NCI-H82 treated with DMSO at 0.1 percent for 48 hours (cell line): ENCODE measurements around the gene NCKAP1.
"Not testable (repeated sequence)": the region's sequence is repeated elsewhere in the genome, so short reads cannot be mapped to it uniquely, and the experiment has no call there.

Experiments used
- DNase-seq: peaks from one replicate; lab custom pipeline; 2025; ENCODE audit not compliant: unreplicated experiment; lab: John Stamatoyannopoulos, UW

Gene NCKAP1

DNA sequence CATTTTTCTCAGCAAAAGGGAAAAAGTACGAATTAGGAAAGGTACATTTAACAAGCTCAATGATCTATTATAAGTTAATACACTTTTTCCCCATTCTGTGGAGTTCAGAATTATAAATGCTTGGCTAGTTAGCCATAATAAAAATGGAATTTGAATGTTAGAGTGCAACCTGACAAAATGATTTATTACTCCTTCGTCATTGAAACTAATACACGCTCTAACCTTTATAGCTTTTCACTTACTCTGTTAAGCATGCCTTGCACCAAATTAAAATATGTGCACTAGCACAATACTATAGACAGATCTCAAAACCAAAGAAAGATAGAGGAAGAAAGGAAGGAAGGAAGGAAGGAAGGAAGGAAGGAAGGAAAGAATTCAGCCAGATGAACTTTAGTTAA, 125.7 kb downstream of the NCKAP1 start:
- DNase-seq: no peak

DNA sequence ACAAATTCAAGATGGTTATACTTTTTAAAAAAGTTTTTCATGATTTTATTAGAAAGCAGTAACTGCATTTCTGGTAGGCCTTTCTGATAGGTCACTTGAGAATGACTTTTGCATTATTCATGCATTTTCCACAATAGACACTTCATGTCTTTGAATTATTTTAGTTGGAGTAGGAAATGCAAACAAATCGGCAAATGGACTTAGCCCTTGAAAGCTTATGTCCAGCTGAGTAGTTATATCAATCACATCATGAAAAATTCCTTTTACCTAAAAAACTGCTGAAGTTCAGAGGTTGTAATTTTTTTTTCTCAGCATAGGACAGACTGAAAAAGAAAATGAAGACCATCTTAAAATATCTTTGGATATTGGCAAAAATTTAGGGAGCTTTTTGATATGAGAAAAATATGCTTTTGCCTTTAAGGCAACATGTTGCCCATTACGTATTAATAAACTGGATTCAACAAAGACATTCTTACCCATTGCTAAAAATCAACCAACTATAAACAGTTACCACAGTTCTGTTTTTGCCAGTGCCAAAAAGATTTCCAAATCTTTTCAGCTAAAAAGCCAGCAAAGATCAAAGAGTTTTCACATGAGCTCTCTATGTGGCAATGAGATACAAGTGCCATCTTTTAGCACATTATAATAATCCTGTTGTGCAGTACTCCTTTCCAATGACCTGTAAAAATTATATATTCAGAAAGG, 126.3 kb downstream of the NCKAP1 start:
- no peak for DNase-seq

DNA sequence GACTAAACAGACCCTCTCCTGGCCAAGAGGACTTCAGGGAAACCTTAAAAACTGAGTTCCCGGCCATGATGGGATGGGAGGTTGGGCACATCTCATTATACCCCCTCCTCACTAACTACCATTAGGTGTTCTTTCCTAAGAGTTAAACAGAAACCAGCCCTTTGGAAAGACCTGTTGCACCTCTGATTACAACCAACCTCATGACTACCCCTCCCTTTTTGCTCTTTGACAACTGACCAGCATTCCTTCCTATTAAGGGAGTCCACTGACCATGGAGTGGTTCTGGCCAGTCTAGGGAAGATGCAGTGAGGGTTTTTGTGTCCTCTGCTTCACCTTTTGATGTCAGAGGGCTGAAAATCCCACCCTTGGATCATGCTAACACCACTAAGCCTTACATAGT, 127.3 kb downstream of the NCKAP1 start:
- no peak for DNase-seq

DNA sequence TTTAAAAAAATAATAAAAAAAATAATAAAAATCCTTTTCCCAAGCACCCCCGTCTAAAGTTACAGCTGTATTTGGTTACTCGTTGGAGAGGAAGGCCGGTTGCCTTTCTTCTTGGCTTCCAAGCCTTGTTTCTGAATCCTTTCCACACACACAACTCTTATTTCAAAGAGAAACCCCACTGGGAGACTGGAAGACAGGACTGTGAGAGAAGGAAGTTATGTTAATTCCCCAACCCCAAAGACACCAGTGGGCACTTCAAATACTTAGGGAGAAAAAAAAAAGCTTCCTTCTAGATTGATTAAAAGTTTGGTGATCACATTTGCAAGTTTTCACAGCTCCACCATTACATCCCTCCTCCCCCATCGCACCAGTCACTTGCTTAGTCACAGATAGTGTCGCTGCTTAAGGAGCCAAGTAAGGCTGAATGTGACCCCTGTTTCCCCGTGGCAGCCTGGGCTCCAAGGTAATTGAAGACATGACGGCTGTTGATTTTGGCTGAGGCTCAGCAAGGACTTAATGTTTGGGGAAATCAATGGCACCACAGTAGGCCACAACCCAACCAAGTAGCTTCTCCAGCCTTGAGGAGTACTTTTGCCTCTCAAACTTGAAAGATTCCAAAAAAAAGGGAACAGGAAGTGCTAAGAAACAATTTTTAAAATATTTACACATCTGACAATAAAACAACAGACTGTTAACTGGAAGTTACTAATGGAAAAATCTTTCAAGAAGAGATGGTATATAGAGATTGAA, 131.0 kb downstream of the NCKAP1 start:
- DNase-seq: no peak

DNA sequence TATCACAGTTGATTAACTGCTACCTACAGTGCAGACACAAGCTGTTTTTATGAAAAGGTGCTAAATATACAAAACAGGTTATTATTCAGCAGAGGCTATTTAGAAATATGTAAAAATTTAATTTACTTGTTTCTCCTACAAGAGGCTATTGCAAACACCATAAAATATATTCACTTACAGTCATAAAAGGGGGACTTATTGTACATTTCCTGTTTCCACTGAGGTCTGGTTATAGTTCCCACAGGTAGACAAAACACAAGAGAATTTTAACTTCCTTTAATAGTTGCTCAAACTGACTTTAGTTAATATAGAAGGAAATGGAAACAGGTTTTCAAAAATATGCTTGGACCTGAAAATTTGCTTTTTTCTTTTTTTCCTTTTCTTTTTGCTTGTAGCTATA, 131.8 kb downstream of the NCKAP1 start:
- DNase-seq: no peak

DNA sequence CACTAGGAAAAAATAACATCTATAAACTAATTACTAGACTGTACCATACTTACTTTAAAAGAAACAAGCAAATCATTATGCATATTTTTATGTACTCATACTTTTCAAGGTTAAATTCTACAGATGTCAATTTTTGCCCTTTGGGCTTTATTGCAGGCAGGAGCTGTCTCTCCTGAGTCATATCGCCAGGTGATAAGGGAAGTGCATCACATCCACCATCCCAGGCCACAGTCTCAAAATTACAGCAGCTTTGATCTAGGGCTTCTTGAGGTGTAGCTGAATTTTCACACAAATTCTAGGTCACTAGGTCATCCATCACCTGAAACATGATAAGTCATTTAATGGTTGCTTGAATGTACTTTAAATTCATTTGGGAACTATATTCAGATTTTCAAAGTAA, 133.4 kb downstream of the NCKAP1 start:
- DNase-seq: no peak

DNA sequence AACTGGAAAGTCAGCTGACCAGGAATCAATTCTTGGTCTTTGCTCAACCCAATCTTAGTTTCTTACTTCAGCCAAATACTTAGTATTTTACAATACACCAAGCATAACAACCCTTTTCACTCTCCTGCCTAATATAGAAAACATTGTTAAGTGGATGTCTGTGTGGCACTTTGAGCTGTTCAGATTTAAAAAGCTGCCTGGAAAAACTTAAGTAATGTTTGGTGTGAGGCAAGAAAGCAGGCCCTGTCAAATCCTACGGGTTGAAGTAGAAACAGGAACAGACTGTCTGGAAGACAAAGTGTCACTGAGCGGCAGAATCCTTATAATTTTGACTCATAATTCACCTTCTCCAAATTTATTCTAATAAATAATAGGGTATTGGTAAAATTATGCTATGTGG, 134.7 kb downstream of the NCKAP1 start:
- DNase-seq: no peak

DNA sequence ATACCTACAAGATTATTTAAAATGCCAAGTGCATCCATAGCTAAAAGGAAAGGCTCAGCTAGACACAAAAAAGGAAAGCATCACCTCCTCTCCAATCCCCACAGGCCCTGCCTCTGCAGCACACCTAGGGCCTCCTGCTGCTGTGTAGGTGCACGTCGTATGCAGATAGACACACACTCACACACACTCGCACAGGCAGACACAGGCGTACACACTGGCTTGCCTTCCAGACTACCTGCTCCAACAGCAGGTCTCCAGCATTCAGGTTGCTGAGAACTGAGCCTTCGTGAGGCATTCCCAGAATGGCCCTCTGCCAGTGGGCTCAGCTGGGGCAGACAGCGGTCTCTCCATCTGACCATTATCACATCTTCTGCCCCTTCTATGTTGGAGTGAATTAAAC, 136.5 kb downstream of the NCKAP1 start:
- DNase-seq: no peak

DNA sequence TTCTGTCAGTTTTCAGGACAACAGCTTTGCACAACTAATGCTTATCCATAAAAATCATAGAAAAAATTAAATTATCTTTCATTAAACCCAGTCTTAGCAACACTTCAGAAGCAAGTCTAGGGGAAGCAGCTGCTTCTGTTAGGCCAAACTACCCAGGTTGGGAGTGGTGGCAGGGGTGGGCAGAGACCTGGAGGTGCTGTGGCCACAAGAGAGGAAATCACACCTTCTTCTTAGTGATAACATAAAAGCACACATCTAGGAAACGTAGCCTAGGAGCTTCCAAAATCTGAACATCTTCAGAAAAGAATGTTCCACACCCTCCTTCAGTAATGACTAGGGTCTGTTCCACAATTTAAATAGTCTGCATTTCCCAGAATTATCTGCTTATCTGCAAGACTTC, 139.5 kb downstream of the NCKAP1 start:
- DNase-seq: no peak

DNA sequence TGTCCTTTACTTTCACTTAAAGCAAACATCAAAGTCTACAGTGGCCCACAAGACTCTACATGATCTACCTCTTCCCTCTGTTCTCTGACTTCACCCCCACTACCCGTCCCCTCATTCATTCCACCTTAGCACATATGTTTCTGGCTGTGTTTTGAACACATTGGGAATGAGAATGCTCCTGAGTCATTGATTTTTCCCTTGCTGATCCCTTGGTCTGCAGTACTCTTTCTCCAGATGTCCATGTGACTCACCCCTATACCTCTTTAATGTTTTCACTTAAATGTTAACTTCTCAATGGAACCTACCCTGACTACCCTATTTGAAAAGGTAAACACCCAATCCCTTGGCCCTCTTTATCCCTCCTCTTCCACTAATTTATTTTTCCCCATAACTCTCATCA, 141.1 kb downstream of the NCKAP1 start:
- DNase-seq: no peak

DNA sequence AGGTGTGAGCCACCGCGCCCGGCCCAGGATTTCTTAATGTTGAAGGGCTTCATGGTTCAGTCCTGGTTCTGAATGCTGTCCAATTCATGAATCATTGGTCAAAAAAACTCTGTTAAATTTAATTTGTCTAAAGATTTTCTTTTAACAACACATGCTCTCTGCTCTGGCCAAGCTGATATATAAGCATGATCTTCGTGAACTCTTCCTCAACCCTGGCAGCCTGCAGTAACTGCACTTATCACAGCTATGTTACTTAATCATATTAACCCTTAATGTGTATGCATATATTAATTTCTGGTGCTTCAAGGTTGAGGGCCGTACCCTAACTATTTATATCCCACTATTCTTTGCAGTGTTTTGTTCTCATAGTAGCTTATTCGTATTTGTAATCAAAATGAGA, 142.5 kb downstream of the NCKAP1 start:
- DNase-seq: no peak

DNA sequence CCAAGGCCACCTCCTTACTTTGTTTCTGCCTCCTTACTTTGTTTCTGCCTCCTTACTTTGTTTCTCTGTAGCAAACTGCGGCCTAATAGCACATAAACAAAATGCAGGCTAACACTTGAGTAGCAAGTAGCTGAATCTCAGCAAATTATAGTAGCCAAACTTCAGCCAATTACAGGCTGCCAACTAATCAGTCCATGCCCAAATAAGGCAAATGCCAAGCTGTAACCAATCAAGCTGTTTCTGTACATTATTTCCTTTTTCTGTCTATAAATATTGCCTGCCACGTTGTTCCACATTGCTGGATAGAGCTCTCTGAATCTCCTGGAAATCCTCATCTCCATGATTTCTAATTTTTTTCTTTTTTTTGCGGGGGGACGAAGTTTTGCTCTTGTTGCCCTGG, 143.1 kb downstream of the NCKAP1 start:
- no peak for DNase-seq

DNA sequence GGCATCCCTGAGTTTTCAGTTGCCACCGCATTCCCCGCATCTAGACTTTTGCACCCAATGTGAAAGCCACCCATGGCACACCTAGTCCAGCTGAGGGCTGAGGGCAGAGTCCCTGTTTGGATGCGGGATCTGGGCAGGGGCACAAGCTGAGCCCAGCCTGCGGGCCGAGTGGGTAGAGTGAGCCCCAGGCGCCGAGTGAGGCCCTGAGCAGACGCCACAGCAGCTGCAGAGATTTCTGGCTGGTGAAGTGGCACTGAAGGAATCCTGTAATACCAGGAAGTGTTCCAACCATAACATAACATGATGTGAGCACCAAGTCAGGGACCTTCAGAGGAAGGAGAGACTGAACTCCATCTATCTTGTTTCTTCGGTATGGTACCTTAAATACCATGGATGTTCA, 144.1 kb downstream of the NCKAP1 start:
- DNase-seq: no peak

DNA sequence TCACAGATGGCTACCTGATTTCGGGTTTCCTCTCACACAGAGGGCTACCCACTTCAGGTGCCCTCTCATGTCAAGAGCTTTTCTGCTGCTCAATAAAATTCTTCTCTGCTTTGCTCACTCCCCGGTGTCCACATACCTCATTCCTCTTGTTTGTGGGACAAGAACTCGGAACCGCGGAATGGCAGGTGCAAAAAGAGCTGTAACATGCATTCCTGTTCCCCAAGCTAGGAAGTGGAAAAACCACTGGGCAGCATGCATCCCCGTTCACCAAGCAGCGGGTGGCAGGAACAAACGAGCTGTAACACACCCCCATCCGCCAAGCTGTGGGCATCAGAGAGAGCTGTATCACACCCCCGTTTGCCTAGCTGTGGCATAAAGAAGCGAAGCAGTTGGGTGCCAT, 144.6 kb downstream of the NCKAP1 start:
- DNase-seq: no peak

DNA sequence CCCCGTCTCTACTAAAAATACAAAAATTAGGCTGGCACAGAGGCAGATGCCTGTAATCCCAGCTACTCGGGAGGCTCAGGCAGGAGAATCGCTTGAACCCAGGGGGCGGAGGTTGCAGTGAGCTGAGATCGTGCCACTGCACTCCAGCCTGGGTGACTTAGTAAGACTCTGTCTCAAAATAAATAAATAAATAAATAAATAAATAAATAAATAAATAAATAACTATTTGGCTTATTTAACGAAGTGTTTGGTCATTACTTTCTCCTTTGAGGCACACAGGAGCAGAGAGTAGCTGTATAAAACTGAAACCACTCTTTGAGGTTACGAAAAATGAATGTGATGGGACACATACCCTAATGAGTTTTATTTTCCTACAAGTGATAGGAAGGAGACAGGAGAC, 145.2 kb downstream of the NCKAP1 start:
- DNase-seq: not testable (repeated sequence)

DNA sequence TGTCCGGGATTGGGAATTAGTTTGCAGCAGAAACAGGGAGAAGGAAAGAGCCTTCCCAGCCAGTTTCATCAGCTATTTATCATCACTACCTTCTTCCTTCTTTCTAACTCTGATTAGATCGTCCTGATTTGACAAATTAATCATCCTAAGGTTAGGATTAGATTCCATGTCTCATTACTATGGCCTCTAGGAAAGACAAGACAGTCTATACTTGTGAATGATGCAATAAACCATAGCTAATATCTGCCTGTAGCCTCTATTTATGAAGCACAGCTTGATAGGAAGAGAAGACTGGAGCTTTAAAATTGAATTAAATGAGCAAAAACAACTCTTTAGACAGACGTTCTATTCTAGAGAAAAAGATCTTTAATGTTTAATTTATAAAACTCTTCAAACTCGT, 146.6 kb downstream of the NCKAP1 start:
- no peak for DNase-seq

DNA sequence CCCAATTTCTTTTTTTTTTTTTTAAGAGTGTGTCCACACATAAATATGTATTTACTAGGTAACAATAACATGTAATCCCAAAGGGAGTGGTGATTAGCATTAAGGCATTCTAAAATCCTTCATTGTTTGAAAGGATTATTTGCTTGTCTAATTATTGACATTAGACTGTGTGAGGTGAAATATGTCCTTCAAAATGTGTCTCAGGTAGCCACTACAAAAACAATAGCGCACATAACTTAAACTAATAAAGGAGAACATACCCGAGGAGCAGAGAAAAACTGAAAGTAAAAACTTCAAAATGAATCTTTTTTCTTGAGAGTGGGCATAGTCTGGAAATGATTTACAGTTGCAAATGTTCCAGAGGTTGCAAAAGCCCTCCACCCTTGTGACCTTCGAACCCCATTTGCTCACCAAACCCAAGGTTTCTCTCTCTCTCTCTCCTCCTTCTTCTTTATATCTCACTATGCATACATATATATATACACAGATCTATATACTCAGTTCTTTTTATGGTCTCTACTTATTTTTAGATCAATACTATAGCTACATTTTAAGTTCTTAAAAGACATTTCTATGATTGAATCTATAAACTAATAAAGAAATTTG, 147.4 kb downstream of the NCKAP1 start:
- DNase-seq: no peak

DNA sequence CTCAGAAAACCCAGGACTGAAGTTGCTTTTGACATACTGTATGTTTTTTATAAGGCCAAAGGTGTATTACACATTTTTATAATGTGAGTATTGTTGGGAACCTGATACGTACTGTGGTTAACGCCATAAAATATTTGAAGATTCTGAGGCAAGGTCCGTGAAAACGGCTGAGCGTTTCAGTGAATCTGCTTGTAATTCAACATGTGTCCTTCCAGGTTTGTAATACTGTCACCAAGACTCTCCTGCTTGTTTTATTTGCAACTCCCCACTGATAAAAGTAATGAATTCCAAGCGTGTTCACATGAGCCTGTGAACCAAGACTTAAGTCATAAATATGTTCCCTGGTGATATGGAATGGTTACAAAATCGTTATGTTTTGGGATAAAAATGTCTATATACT, 148.0 kb downstream of the NCKAP1 start:
- DNase-seq: no peak

DNA sequence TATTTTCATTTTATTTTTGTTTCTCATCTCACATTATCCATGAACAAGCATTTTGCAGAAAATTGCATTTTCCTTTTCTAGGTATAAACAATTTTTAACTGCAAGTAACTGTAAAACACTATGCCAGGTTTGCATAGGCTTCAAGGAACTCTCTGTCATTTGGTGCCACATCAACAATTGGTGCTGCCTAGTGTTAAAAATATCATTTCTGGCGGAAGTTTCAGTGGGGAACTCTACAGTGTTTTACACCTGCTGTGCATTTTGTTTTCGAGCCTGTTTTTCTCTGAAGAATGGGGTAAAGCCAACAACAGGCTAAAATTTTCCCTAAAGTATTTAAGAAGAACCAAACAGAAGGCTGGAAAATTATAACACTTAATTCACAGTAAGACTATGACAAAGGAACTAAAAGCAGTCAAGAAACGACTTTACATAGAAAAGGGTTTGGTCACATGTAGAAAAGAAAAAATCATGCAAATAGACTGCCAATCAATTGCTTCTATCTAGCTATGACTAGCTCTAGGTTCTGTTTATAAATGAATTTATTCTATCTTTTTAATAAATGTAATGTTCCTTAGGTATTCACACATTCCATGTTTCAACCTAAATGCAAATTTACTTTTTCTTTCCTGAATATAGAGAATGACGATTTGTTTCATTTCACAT, 150.4 kb downstream of the NCKAP1 start:
- no peak for DNase-seq

DNA sequence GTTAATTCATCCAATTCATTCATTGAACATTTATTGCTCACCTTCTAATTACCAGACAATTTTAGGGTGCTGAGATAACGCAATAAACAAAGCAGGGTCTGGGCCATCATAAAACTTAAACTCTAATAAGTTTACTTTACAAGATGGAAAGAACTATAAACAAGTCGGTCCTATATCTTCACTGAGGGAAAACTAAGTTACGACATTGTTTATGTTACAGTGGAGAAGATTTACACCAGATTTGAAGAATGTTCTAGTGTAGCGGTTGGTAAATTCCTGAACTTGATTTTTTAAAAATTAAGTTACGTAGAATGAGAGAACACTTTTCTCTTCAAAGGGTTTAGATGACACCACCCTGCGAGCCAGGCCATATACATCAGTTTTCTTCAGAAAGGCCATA, 151.2 kb downstream of the NCKAP1 start:
- DNase-seq: no peak

DNA sequence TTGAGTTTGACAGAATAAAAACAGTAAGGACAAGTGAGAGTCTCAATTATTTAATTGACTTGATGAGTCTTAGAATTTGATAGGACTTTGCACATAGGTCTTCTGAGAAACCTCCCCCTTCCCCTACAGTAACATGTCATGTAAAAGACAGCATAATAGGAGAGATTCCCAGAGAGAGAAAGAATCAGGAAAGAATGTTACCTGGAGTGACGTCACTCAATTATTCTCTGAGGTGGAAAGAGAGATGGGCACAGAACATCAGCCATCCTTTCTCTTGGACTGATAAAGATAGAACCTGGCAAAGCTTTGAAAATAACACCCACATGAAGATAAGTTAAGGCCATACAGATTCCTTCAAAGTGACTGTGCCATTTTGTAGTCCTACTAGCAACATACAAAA, 152.5 kb downstream of the NCKAP1 start:
- no peak for DNase-seq

DNA sequence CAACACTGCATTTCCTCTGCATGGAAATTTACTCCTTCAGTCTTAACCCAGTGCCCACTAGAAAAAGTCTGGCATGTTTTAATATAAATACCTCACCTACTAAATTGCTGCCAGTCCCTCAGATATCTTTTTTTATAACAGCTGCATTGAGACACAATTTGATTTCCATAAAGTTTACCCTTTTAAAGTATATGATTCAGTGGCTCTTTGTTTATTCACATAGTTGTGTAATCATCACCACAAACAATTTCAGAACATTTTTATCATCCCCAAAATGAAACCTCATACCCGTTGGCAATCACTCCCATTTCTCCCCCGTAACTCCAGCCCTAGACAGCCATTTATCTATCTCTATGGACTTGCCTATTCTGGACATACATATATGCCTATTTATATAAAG, 154.8 kb downstream of the NCKAP1 start:
- peak; percentile 41 for DNase-seq
